ENCODE data around the gene ABCG8.

ABCG8 gene

DNA sequence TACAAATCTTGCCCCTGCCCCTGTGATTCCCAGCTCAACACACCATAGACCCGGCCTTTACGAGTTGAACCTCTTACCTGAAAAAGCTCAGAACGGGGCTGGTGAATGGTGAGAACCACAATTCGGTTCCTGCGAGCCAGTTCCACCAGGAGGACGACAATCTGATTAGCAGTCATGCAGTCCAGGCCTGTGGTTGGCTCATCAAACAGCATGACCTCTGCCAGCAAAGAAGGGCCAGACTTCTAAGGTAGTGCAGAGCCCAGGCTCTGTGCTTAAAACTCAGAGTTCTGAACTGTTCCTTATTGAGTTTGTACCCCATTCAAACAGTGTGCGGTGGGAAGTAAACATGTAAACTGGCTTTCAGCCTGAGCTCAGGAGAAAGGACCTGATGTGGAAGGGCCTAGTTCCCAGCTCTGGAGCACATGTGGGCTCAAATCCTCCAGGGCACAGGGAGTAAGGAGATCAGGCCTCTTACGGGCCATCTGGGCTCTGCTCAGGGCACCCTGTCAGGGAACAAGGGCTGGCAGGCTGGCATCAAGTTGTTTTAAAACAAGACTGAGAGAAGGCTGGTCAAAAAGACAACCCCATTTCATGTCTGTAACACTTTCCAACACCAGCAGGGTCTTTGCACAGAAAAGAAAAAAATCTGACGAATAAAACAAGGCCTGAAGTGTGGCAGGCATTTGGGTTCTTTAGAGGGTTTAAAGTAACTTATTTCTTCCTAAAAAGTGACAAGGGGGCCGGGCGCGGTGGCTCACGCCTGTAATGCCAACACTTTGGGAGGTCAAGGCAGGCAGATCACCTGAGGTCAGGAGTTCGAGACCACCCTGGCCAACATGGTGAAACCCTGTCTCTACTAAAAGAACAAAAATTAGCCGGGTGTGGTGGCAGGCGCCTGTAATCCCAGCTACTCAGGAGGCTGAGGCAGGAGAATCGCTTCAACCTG, 12.2 kb upstream of the ABCG8 start:
- no peak for DNase-seq (ENCODE audit: low spot score)

DNA sequence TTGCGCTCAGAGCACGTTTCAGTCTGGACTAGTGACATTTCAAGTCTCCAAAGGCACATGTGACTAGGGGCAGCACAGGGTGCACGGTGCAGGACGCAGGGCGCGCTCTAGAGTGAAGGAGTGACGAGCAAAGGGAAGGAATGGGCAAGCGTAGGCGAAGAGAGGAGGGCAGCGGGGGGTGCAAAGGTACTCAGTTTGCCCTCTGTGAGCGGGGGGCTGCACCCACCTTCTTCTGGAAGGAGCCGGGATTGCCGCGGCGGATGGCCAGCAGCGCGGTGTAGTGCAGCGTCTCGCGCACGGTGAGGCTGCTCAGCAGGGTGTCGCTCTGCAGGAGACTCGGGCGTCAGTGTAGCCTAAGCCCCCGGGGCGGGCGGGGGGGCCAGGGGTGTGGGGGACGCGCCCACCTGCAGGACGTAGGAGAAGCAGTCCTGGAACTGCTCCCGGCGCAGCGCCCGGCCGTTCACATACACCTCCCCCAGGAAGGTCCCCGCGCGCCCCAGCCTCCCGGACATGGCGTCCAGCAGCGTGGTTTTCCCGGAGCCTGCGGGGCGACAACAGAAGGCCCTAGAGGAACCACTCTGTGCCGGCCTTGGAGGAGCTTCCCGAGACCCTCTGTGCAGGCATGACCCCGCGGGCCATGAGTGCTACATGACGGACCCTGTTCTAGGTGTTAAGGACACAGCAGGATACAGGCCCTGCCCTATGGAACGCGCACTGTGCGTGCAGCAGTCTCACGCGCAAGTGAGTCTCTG, 7.1 kb upstream of the ABCG8 start:
- DNase-seq (ENCODE audit: low spot score) = no peak

- no peak for DNase-seq (ENCODE audit: low spot score)
Measured at GRCh38 chr2:43832457-43832856, 6.3 kb upstream of the ABCG8 start.

DNA sequence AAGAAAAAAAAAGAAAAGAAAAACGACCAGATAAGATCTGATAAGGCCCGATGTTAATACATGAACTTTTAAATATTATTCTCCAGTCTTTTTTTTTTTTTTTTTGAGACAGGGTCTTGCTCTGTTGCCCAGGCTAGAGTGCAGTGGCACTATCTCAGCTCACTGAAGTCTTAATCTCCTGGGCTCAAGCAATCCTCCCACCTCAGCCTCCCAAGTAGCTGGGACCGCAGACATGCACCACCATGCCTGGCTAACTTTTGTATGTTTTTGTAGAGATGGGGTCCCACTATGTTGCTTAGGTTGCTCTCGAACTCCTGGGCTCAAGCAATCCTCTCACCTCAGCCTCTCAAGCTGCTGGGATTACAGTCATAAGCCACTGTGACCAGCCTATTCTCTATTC, 1.7 kb upstream of the ABCG8 start:
- no peak for DNase-seq (ENCODE audit: low spot score)

DNA sequence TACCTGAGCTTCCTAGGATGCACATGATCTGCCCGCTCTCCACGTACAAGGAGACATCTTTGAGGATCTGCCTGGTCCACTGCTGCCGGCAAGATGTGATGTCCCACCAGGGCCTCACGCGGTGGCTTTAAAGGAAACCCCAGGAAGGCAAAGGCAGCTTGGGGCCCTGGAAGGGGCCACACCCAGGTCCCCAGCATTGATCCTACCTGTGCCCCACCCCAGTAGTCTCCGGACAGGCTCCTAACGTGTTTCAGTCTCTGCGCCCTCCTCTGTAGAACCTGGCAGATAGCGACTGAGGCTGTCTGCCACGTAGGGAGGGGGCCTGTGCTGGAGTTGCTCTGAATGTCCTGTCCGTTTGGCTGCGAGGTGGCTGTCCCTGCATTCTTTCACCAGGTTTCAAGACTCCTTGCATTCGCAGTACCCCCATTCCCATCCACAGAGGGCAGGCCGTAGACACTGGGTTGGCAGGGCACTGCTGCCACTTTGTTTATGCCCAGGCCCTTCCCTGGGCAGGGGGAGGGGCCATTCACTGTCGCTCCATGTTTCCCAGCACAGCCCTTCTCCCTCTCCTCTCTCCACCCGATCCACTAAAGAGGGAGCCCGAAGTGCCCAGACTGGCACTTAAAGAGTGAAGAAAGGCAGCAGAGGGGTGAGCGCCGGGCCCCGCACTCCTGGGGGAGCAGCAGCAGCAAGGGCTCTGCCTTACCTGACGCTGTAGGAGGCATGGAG, 776 bp upstream of the ABCG8 start:
- DNase-seq (ENCODE audit: low spot score) = no peak

DNA sequence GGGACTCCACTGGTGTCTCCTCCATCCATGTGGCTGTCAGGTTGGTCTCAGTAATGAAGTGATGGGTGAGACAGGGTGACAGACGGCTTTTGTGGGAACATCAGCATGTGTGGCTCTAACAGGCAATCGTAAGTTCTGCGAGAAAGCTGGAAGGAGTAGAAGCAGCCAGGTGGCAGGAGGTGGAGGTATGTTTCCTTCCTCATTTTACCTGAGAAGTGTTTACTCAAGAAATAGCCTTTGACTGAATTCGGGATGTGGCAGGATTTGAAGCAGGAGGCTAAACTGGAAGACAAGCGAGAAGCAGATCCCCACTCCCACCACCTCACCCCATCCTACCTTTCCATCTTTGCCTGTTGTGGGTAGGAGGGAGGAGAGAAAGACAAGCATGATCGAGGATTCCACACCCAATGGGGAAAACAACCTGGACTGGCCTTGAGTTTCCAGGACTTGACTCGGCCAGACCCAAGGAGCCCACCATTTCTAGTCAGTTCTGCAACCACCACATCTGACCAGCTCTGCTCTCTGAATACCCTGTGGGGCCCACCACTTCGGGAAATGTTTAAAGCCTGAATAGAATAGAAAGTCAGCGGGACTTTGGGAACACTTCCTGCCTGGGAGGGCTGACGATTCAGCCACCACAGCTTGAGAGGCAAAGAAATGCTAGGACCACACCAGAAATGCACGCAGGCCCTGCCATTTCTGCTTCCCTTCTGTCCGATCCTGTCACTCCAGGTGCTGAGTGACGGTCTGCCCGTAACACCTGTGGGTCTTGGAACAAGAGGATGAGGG, 1.2 kb downstream of the ABCG8 start:
- no peak for DNase-seq (ENCODE audit: low spot score)

DNA sequence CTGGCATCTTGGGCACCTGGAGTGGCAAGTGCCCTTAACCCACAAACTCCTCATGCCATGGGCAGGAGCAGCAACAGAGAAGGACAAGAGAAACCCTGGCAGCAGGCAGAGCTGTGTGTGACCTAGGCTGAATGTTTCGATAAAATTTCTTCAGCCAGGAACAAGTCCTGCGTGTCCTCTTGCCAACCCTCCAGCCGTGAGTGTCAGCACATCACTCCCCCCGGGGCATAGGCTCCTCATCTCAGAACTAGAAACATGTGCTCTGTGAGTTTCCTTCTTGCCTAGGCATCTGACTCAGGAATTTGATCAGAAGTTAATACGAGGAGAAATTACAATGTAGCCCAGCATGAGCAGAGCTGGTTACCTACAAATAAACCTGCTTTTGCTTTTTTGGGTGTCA, 2.2 kb downstream of the ABCG8 start:
- DNase-seq (ENCODE audit: low spot score) = no peak

DNA sequence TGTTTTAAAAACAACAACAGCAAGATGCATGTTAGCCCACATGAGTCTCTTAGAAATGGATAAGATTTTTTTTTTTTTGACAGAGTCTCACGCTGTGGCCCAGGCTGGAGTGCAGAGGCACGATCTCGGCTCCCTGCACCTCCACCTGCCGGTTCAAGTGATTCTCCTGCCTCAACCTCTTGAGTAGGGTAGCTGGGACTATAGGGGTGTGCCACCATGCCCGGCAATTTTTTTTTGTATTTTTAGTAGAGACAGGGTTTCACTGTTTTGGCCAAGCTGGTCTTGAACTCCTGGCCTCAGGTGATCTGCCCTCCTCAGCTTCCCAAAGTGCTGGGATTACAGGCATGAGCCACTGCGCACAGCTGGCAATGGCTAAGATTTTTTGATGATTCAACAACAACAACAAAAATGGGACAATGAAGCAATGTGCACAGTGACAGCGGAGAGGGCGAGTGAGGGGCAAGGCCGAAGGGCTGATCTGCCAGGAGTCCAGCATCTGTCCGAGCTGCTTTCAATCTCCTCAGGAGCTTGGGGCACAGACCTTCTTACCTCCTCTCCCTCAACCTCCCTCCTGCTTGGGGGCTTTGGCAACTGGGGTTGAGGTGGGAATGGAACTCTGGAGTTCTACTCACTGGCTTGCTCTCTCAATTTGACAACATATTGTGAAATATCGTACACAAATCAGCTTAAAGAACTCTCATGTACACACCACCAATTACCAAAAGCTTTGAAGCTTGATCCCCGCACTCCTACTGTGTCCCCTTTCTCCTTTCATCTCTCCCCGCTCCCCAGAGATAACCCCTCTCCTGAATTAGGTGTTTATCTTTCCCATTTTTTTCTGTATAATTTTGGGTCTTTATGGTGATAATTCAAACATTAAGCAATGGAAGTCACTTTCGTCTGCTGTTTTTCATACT, 3.4 kb downstream of the ABCG8 start:
- DNase-seq (ENCODE audit: low spot score) = no peak

DNA sequence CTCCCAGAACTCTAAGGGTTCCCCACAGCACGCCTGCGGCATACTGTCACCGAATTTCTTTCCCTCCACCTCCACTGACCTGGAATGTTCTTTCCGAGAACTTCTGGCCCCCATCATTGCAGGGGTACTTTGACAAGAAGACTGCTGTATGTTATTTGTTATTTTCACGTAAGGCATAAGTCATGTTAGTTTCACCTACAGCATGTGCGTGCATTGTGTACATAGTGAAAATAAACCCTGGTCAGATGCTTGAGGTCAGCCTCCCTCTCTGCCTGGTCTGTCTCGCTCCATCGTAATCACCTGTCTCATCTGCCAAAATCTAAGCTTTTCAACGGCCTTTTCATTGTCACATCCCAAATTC, 4.1 kb downstream of the ABCG8 start:
- no peak for DNase-seq (ENCODE audit: low spot score)

- no peak for DNase-seq (ENCODE audit: low spot score)
Measured at GRCh38 chr2:43845181-43845580, 6.4 kb downstream of the ABCG8 start.

- no peak for DNase-seq (ENCODE audit: low spot score)
Measured at GRCh38 chr2:43846140-43846793, 7.5 kb downstream of the ABCG8 start.

GRCh38 chr2:43848214-43848613, 9.4 kb downstream of the ABCG8 start:
- no peak for DNase-seq (ENCODE audit: low spot score)

DNA sequence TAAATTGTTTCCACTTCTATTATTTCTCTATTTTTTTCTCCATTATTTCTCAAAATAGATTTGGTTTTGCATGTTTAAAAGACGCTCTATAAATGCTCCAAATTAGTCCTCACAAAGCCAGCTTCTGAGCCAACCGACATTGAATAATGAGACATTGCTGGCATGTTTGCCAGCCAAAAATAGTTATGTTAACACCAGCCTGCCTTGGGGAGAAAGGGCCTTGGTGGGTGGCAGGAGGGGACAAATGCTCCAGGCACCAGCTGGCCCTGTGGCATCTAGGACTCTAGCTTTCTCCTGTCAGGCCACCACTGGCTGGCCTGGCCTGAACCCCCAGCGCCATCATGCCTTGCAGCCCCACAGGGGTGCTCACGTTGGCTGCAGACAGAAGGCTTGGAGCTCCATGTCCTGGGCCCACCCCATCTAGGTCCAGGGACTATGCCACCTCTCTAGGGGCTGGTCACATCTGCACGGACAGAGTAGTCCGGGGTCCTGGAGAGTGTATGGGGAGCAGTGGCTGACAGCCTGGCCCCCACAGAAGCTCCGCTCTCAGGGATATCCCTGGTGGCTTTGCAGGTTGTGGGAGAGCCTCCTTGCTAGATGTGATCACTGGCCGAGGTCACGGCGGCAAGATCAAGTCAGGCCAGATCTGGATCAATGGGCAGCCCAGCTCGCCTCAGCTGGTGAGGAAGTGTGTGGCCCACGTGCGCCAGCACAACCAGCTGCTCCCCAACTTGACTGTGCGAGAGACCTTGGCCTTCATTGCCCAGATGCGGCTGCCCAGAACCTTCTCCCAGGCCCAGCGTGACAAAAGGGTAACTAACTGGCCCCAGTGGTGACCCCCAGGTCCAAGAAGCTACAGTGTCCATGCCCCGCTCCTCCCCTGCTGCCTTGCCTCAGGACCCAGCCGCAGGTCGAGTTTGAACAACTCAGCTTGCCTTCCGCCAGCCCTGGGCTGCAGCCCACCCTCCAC, 12.5 kb downstream of the ABCG8 start:
- DNase-seq (ENCODE audit: low spot score) = no peak

DNA sequence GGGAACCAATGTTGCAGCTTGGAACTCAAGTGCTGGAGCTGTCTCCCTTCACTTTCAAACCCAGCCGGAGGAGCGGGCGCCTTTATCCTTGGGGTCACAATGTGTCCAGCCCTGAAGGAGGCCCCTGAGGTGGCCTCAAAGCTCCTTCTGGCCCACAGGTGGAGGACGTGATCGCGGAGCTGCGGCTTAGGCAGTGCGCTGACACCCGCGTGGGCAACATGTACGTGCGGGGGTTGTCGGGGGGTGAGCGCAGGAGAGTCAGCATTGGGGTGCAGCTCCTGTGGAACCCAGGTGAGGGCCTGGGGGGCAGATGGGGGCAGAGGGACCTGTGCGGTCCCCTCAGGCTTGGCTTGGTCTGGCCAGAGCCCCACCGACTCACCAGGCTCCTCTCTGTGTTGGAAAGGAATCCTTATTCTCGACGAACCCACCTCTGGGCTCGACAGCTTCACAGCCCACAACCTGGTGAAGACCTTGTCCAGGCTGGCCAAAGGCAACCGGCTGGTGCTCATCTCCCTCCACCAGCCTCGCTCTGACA, 13.5 kb downstream of the ABCG8 start:
- DNase-seq (ENCODE audit: low spot score) = no peak

GRCh38 chr2:43853141-43854081, 14.6 kb downstream of the ABCG8 start:
- DNase-seq (ENCODE audit: low spot score) = no peak

DNA sequence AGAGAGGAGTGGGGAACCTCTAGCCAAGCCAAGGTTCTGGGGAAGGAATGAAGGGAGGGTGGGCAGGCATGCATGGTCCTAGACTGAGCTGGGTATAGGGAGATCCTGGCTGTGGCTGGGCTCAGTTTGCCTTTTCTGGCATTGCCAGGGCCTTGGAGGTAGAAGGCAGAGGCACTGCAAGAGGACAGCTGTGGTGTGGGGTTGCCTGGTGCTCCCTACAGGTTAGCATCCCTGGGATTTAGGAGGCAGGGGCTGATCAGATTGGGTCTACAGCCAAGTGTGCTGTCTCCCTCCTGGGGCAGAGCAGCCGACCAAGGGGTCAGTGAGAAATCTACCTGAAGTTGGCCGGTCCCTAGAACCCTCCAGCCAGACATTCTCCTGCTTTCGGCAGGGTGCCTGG, 15.9 kb downstream of the ABCG8 start:
- no peak for DNase-seq (ENCODE audit: low spot score)

DNA sequence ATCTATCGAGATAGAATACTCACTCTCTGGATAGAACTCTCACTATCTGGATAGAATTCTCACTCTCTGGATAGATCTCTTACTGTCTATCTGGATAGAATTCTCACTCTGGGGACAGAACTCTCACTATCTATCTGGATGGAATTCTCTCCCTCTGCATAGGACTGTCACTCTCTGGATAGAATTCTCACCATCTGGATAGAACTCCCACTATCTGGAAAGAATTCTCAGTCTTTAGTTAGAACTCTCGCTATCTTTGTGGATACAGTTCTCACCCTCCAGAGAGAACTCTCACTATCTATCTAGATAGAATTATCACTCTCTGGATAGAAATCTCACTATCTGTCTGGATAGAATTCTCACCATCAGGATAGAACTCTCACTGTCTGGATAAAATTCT, 16.5 kb downstream of the ABCG8 start:
- no peak for DNase-seq (ENCODE audit: low spot score)

DNA sequence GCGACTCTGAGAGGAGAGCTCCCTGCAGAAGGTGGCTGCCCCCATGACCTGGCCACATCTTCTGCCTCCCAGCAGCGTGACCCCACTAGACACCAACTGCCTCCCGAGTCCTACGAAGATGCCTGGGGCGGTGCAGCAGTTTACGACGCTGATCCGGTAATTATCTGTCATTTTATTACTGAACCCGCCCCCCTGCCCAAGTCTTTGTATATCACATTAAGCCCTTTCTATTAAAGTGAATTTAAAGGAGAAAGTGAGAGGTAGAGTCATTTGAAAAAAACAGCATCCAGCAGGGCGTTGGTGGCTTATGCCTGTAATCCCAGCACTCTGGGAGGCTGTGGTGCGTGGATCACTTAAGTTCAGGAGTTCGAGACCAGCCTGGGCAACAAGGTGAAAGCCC, 33.4 kb downstream of the ABCG8 start:
- no peak for DNase-seq (ENCODE audit: low spot score)

All from AG08396 (cell line).